ENCODE measurements around the gene DAPK1.

GRCh38 chr9:87556039-87556438, 58.4 kb downstream of the DAPK1 start:
- TF ChIP-seq ESRRA (IDR thresholded peaks at IDR 0.05; ENCODE audit: borderline replicate concordance, low read length), result no peak
- no peak for TF ChIP-seq CTCF (IDR thresholded peaks at IDR 0.05)
- no peak for TF ChIP-seq ZFP36 (IDR thresholded peaks at IDR 0.05; ENCODE audit: borderline replicate concordance, partially characterized antibody)
- TF ChIP-seq RAD21 (conservative IDR thresholded peaks at IDR 0.05 in 1 of 2, IDR thresholded peaks at IDR 0.05 in 1 of 2), result no peak
- no peak for TF ChIP-seq REST (IDR thresholded peaks at IDR 0.05)
- TF ChIP-seq POLR2AphosphoS2 (conservative IDR thresholded peaks at IDR 0.05; ENCODE audit: low read length), result no peak
- TF ChIP-seq JUN (IDR thresholded peaks at IDR 0.05), result no peak
- TF ChIP-seq KDM5A (IDR thresholded peaks at IDR 0.05), result no peak
- TF ChIP-seq MAX (IDR thresholded peaks at IDR 0.05), result no peak
- no peak for TF ChIP-seq HES2 (IDR thresholded peaks at IDR 0.05)
- TF ChIP-seq CBX2 (IDR thresholded peaks at IDR 0.05; ENCODE audit: borderline replicate concordance, low read depth), result no peak
- no peak for TF ChIP-seq USF2 (IDR thresholded peaks at IDR 0.05)
- TF ChIP-seq MYC (IDR thresholded peaks at IDR 0.05; ENCODE audit: borderline replicate concordance, low read length), result no peak

Data from A549 (cell line).